ENCODE results near the gene TCAIM. TPM values are rescaled to one million over a fixed set of nuclear protein-coding genes. Genes with fewer than 3 reads are reported as not detected.
A peak's percentile ranks its signal among the peaks of the same experiment; 100 is the strongest.

The TCAIM gene
- total and polyA plus RNA-seq, 9 of the 15 experiments (the other 6 are each of a cell fraction or from before 2014, with no cell fraction given) = 19.7 to 53.3 (median 36.9) TPM

DNA sequence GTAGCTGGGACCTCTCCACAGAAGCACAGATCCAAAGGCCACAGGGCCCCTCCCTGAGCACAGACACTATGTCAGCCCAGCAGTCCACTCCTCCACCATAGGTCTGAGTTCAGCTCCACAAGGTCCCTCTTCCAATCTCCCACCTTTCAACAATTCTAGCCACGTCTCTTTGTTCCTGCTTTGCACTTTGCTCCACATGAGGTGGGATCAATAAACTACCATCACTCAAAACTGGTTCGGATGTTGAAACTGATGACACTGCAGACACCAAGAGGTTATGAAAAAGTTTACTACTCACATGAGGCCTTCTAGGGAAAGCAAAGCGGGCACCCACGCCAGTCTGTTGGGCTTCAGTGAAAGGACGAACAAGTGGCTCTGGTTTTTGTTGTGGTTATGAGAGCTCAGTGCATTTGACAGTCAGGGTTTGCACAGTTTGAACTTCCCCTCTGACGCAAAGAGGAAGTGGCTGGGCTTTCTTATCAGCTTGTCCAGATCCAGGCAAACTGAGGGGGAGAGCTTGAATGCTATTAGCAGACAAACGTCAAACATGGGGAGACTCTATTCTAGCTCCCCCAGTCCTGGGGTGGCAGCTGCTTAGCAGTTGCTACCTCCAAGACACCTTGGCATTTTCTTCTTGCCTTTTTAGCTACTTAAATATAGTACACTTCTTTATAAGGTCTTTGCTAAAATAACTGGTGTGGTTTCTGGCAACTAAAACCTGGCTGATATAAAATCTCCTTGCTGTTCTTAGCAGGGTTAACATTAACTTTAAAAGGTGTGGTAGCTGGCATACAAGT, 101.1 kb downstream of the TCAIM start (continued):
- TF ChIP-seq CBX2 (IDR thresholded peaks at IDR 0.05; ENCODE audit: insufficient read depth, low read length, poor library complexity, severe bottlenecking) = no peak
- TF ChIP-seq SIX5 (IDR thresholded peaks at IDR 0.05; ENCODE audit: borderline replicate concordance in 1 of 2, insufficient read depth in 1 of 2, low read depth in 1 of 2, low read length in 2 of 2) = no peak
- no peak for TF ChIP-seq SRSF7 (optimal IDR thresholded peaks at IDR 0.05; ENCODE audit: low read depth, low read length)
- no peak for TF ChIP-seq NFATC3 (IDR thresholded peaks at IDR 0.05)
- TF ChIP-seq ZSCAN32 (CRISPR knock-in tag; IDR thresholded peaks at IDR 0.05) = 0 out of 2 replicates have a peak, but pooled peaks have one; percentile 38
- peak; percentile 51 for TF ChIP-seq NFE2 (IDR thresholded peaks at IDR 0.05; ENCODE audit: low read depth)
- peak; percentile 88 for TF ChIP-seq GATAD2B (IDR thresholded peaks at IDR 0.05; ENCODE audit: borderline replicate concordance)
- TF ChIP-seq PYGO2 (tag; IDR thresholded peaks at IDR 0.05) = peak; percentile 87; the same call in 1 of the 2 replicates
- TF ChIP-seq, protein P1, sequence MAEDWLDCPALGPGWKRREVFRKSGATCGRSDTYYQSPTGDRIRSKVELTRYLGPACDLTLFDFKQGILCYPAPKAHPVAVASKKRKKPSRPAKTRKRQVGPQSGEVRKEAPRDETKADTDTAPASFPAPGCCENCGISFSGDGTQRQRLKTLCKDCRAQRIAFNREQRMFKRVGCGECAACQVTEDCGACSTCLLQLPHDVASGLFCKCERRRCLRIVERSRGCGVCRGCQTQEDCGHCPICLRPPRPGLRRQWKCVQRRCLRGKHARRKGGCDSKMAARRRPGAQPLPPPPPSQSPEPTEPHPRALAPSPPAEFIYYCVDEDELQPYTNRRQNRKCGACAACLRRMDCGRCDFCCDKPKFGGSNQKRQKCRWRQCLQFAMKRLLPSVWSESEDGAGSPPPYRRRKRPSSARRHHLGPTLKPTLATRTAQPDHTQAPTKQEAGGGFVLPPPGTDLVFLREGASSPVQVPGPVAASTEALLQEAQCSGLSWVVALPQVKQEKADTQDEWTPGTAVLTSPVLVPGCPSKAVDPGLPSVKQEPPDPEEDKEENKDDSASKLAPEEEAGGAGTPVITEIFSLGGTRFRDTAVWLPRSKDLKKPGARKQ (CRISPR knock-in tag; IDR thresholded peaks at IDR 0.05) = no peak
- TF ChIP-seq, protein P2, sequence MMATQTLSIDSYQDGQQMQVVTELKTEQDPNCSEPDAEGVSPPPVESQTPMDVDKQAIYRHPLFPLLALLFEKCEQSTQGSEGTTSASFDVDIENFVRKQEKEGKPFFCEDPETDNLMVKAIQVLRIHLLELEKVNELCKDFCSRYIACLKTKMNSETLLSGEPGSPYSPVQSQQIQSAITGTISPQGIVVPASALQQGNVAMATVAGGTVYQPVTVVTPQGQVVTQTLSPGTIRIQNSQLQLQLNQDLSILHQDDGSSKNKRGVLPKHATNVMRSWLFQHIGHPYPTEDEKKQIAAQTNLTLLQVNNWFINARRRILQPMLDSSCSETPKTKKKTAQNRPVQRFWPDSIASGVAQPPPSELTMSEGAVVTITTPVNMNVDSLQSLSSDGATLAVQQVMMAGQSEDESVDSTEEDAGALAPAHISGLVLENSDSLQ (IDR thresholded peaks at IDR 0.05) = peak; percentile 90
- no peak for TF ChIP-seq ZC3H8 (IDR thresholded peaks at IDR 0.05)
- peak; percentile 88; the same call in 1 of the 2 replicates for TF ChIP-seq ESRRA (IDR thresholded peaks at IDR 0.05; ENCODE audit: borderline replicate concordance, low read depth)
- TF ChIP-seq ZNF263 (CRISPR knock-in tag; IDR thresholded peaks at IDR 0.05; ENCODE audit: borderline replicate concordance) = peak; percentile 62; the same call in 1 of the 2 replicates
- TF ChIP-seq, protein P3, sequence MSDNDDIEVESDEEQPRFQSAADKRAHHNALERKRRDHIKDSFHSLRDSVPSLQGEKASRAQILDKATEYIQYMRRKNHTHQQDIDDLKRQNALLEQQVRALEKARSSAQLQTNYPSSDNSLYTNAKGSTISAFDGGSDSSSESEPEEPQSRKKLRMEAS (CRISPR knock-in tag; IDR thresholded peaks at IDR 0.05) = peak; percentile 74
- TF ChIP-seq SMARCB1 (IDR thresholded peaks at IDR 0.05; ENCODE audit: insufficient read length, low read depth) = peak; percentile 92
- no peak for TF ChIP-seq JUNB (CRISPR knock-in tag; conservative IDR thresholded peaks at IDR 0.05)
- TF ChIP-seq ZBTB17 (CRISPR knock-in tag; IDR thresholded peaks at IDR 0.05) = peak; percentile 63
- TF ChIP-seq ARNT (IDR thresholded peaks at IDR 0.05) = peak; percentile 86 to 94; a peak in 3 of 4 replicates
- TF ChIP-seq KAT7 (CRISPR knock-in tag; IDR thresholded peaks at IDR 0.05; ENCODE audit: borderline replicate concordance) = no peak; the same call in 1 of the 2 replicates
- 0 out of 2 replicates have a peak, but pooled peaks have one; percentile 55 for TF ChIP-seq ZNF75A (CRISPR knock-in tag; IDR thresholded peaks at IDR 0.05)
- TF ChIP-seq SRSF3 (IDR thresholded peaks at IDR 0.05; ENCODE audit: insufficient read depth, low read length) = no peak
- peak; percentile 88 for TF ChIP-seq EP400 (IDR thresholded peaks at IDR 0.05)
- TF ChIP-seq HMGN3 (IDR thresholded peaks at IDR 0.05; ENCODE audit: borderline replicate concordance, extremely low read depth, insufficient read length, low read depth, low read length) = peak; percentile 96
- TF ChIP-seq RBBP5 (IDR thresholded peaks at IDR 0.05; ENCODE audit: borderline replicate concordance, insufficient read depth, low read length, poor library complexity, severe bottlenecking) = peak; percentile 69
- no peak for TF ChIP-seq TAF15 (IDR thresholded peaks at IDR 0.05; ENCODE audit: low read depth, low read length)
- peak; percentile 98 for TF ChIP-seq POLR2A (conservative IDR thresholded peaks at IDR 0.05)

All from K562 (cell line).